ENCODE measurements around the gene ZHX3.

Gene ZHX3

DNA sequence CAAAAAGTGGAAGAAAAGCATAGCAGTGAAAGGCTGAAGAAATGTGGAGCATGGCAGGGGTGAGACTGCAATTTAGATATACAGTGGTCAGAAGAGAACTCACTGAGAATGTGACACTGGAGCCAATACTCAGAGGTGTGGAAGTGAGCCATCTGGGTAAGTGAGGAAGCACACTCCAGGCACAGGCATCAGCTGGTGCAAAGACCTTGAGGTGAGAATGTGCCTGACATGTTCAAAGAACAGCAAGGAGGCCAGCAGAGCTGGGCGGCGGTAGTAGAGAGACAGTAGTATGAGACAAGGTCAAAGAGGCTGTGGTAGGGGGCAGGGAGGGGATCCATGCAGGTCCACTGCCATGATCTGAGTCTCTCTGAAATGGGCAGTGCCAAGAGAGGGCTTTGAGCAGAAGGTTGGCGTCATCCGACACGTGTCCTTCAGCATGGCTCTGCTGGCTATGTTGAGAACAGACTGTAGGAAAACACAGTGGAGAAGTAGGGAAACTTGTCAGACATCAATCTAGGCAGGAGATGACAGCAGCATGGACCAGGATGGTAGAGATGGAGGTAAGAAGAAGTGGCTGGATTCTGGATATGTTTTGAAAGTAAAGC lies 95.8 kb downstream of the ZHX3 start:
- no peak for DNase-seq

DNA sequence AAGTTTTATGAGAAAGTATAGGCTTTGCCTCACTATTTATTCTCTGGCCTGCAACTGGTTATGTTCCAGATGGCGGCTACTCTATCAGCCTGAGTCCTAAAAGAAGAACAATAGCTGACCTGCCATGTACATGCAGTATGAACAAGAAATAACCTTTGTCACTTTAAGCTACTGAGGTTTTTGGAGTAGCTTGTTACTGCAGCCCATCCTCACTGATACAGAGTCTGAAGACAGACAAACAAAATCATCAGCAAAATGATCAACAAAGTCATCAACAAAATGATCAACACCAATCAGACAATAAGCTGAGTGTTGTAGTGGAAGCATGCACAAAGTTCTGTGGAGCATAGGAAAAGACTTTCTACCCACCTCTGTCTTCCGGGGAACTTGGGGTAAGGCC lies 97.7 kb downstream of the ZHX3 start:
- no peak for DNase-seq

DNA sequence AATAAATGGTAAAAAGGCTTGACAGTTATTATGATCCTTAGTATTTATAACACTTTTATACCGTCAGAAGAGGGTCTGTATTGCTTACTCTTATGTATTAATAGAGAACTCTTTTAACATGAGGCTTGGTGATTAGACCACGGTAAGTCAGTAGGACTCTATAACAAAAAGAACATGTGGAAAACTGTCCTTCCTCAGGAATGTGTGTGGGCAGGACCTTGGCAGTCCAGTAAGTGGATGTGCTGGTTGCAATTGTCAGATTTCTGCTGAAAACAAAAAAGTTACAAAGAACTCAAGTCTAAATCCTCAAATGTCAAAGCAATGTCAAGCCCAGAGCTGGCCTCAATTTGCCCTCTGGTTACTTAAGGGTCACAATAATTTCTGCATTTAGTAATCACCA lies 99.1 kb downstream of the ZHX3 start:
- DNase-seq: no peak

DNA sequence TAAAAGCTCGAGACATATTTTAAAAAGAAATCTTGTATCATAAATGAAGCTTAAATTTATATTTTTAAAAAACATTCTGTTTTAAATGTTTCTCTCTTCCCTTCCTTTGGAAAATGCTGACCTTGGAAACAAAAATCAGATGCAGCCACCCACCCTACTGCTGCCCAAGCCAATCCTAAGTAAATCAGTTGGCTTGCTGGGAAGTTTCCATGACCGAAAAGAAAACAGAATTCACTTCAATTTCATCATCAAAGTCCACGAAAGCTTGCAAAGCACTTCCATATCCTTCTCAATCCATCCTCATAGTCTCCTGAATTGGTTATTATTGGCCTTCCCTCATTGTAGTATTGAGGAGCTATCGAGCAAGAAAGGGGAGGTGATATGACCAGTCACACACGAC lies 100.1 kb downstream of the ZHX3 start:
- no peak for DNase-seq

DNA sequence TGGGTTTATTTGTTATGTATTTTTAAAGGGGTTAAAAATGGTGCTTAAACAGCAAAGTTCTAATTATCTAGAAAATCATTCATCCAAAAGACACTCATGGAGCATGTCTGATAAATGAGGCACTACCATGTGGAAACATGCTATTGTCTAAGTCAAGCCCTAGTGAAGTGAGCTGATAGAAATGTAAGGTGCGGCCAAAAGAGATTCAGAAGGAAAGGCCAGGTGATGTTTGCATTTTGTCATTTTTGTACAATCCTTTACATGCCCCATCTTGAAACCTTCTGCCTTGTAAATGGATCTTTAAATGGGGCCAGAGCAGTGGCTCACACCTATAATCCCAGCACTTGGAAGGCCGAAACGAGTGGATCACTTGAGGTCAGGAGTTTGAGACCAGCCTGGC lies 102.9 kb downstream of the ZHX3 start:
- no peak for DNase-seq

DNA sequence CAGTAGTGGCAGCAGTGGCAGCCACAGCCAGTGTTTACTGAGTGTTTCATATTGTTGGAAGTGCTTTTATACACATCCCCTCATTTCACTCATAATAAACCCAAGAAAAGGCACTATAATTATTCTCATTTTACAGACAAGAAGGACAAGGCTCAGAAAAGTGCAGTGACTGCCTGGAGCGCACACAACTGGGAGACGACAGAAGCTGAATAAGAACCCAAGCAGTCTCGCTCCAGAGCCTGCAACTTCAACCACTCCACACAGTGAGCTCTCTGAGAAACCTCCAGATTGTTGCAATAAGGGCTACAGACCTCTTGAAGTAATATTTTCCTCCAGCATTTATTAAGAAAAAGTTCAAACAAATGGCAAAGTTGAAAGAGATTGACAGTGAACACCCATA lies 103.3 kb downstream of the ZHX3 start:
- no peak for DNase-seq

DNA sequence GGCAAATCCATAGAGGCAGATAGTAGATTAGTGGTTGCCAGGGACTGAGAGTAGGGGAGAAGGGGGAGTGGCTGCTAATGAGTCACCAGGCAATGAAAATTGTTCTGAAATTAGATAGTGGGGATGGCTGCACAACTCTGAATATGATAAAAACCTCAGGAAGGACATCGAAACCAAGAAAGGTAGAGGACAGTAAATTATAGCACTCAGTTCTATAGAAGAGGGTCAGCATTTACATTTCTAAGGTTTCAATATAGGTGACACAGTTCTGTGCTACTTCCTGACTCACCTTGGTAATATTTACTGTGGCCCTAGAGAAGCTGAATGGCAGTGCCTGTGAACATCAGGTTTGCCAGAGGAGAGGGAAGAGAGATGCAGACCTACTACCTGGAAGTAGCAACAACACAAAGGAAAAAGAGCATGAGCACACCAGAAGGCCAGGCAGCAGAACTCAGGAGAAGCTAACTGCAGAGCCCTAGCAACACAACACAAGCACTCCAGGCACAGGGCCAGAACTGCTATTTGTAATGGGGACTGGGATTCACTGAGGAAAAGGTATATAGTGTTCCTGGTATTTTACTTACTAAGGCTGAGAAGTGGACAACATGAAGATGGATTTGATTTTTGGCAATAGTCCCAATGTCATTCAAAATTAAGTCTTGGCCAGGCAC lies 104.2 kb downstream of the ZHX3 start:
- DNase-seq: no peak

DNA sequence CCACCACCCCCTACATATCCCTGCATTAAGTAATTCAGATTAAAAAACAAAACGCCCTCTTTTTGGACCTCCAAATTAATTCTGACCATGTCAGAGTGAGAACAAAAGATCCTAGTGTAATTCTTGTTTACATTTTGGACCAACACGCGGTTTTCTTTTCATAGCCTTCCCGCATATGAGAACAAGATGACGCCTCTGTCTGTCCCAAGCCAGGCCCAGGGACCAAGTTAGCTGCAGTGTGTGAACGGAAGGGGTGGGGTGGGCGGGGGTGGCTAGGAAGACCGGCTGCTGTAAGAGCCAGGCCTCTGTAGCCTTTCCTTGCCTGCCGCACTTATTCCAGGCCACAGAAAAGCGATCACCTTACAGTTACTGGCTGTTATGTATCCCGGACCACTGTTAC lies 112.2 kb downstream of the ZHX3 start:
- DNase-seq: no peak

DNA sequence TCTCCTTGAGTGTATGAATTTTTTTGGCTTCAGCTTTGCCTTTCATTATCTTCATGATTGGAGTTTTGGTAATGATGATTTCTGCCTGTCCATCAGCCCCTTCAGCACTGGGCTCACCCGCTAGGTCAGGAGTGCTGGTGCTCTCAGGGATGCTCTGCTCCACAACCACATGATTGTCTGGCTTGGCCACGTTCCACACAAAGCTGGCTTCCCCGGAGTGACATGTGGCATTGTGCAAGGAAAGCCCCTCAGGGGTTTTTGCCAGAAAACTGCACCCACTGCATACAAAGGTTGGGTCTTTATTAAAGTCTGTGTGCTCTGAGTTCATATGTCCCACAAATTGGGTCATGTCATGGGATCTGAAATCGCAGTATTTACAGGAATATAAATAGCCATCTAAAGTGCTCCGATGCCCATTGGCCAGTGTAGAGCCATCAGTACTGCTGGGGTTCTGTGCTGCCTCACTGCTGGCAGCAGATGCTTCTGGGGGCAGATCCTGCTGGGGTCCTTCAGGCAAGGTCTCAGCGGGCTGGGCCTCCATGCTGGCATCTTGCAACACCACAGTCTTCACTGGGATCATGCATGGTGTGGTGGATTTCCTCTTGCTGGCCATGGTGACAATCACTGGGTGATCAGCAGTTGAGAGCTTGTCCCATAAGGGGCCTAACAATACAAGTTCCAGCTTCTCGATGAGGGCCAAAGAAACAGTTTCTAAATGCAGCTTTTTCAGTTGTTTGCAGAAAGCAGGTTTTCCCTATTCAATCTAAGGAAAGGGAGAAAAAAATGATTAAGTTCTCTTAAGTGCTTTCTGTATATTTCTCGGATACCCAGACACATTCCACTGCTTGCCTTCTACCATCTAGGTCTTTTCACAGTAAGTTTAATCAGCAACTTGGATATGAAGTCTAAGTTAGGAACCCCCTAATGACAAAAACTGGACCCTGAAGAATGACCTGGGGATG lies 112.9 kb downstream of the ZHX3 start:
- no peak for DNase-seq

DNA sequence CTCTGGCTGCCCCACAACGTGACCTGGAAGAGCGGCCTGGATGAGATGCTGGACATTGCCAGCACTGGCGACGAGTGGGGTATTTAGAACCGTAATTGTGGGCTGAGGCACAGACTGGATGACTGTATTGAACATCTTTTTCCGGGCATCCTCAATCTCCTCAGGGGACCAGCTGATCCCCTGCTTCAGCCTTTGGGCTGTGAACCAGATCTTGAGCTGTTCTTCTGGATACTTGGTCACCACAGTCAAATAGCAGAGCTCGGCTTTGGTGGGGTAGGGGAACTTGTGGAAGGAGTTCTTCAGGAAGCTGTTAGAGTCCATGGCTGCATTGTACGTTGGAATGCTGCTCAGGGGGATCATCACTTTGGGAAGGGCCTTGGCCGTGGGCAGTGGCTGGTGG lies 113.9 kb downstream of the ZHX3 start:
- no peak for DNase-seq

DNA sequence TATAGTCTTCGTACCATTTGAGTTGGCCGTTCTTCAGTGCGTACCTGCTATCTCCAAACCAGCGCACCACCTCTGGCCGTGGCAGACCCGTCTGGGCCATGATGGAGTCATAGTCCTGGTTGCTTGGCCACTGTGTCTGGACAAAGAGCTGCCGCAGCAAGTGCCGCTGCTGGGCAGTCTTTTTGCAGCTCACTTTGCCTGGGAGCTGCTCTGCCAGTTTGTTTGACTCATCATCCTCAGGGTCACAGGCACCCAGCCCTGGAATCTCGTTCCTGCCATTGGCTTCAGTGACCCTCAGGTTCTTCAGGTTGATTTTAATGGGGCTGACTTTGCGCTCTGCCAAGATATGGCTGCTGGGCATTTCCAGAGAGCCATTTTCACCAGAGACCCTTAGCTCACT lies 115.1 kb downstream of the ZHX3 start:
- DNase-seq: no peak

DNA sequence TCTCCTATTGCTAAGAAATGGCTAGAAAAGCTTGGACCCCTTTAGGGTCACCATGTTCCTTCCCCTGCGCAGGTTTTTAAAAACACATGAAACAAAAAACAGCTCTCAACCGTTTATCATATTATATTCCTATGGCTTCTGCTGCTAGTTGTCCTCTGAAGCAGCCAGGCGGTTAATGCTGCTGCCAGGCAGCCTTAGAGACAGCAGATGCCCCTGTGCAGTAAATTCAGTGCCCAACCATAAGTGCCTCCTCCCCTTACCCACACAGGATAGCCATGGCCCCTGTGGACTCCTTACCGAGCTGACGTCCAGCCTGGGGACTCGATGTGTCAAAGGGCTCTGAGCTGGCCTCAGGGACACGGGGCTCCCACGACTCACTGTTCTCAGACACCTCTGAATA lies 115.8 kb downstream of the ZHX3 start:
- no peak for DNase-seq

DNA sequence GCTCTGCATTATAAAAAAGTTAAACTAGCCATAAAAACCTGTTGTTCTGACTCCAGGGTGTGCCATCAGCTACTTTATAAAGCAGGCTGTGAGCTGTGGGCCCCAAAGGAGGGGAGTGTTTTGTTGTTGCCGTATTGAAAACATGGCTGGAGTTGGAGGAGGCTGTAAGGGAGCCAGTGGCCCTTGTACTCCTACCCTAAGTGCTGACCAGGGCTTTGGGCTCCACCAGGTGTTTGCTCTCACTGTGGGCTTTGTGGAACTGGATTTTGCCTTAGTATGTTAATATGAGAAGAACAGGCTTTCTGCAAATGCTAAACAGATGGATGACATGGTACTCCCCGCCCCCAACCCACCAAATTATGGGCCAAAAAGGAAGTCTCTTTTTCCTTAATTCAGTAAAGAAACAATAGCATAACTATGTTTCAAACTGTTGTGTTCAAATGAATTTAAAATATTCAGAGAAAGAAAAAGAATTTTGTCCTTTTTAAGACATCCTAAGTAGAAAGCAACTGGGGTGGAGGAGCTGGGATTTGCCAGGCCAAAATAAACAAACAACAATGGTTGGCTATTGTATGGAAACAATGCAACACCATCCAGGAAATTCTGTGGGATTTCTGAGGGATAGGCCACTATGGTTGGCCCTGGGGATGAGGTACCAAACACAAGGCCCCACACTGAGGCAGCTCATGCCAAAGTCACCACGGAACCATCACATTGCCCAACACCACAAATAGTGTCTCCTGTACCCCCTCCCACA lies 116.9 kb downstream of the ZHX3 start:
- no peak for DNase-seq

DNA sequence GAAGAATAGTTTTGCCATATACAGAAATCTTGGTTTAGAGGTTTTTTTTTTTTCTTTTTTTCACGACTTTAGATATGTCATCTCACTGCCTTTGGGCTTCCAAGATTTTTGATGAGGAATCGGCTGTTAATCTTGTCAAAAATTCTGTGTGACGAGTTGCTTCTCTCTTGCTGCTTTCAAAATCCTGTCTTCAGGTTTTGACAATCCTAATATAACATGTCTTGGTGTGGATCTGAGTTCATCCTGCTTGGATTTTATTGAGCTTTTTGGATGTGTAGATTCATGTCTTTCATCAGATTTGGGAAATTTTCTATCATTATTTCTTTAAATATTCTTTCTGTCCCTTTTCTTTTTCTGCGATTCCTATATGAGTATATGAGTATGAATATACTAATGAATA lies 119.1 kb downstream of the ZHX3 start:
- no peak for DNase-seq

DNA sequence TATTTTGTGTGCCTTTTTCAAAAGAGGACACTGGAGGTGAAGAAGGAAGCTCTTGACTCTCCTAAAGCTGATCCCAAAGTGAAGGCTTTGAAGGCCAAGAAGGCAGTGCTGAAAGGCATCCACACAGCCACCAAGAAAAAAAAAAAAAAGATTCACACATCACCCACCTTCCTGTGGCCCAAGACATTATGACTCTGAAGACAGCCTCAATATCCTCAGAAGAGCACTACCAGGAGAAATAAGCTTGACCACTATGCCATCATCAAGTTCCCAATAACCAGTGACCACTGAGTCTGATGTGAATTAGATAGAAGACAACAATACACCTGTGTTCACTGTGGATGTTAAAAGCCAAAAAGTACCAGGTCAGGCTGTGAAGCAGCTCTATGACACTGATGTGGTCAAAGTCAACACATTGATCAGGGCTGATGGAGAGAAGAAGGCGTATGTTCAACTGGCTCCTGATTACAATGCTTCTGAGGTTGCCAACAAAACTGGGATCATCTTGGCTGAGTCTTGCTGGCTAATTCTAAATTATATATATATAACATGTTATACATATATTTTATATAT lies 120.8 kb downstream of the ZHX3 start:
- DNase-seq: no peak

DNA sequence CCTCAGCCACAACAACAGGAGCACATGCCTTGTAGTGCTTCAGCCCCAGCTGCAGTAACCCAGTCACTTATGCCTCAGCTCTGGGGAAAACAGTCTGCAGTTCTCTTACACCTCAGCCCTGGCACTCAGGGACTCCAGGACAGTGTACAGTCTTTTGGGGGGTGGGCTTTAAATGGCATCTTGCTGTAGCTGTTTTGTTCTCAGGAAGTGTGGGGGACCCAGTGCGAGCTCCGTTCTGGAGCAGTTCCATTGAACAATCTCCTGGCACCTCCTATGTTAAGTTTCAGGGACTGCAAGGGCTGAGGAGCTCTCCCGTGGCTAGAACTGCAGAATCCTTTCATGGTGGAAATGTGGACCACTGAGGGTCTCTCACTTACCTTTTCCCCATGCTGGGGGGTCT lies 125.0 kb downstream of the ZHX3 start:
- no peak for DNase-seq

DNA sequence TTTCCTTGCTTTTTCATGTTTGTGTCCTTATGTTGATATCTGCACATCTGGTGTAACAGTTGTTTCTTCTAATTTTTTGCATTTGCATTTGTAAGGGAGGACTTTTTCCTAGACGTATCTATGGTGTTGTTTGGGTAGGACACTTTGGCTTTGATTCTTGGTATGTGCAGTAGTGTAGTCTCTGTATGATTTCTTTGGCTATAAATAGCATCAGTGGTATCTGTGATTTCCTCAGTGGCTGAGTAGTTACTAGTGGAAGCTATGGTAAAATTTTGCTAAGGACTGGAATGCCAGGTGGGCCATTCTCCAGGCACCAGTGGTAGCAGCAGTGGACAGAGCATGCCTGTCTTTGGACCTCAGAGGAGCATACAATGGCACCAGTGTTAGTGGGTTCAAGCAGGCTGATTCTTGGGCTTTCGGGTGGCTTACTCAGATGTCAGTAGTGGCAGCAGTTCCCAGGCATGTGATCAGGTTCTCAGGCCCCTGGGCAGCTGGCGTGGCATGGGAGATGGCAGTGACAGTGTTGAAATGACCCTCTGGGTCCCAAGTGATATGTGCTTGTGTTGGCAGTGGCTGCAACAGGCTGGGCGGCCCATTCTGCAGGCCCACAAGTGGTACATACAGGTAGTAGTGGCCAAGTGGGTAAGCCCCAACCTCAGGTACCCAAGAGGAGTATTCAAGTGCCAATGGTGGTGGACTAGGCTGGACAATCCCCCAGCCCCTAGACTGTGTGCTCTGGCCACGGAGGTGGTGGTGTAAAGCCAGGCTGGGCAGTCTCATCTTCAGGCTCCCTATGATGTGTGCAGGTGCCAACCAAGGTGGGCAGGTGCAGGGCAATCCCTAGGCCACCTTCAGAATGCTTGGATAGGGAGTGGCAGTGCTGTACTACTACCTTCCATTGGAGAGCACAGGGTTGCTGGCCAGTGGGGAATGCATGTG lies 125.7 kb downstream of the ZHX3 start:
- no peak for DNase-seq

DNA sequence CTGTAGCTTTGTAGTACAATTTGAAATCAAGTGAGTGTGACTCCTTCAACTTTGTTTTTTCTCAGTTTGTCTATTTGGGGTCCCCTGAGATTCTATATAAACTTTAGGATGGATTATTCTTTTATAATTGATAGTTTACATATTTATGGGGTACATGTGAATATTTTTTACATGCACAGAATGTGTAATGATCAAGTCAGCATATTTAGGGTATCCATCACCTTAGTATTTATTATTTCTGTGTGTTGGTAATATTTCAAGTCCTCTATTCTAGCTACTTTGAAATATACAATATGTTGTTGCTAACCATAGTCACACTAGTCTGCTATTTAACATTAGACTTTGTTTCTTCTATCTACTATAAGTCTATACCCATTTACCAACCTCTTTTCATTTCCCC lies 129.9 kb downstream of the ZHX3 start:
- DNase-seq: no peak

DNA sequence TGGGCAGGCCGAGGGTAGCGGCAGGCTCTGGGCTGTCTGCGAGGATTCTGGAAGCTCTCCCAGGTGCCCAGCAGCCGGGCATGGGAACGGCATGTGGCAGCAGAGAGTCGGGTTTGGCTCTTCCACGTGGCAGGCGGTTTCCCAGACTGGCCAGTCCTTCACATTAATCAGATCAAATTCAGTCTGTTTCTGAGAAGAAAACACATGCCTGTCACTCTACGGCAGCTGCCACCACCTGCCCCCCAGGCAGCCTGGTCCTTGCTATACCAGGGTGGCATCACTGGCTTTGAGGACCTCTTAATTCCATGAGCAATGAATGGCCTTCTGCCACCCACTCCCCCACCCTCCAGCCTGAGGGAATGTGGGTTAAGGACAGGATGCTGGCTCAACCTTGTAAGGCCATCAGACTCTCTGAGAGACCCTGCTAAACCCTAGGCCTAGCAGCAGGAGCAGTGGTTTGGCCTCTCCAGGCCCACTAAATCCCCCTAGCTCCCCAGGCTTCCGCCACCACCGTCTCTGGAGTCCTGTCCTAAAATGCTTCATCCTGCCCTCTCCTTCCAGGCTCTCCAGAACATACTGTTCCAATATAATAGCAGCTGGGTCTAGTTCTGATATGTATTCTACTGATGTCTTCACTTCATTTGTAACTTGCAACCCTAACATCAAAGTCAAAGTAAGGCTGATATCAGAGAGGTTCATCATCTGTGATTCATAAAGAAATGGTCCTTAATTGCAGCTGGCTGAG lies 132.3 kb downstream of the ZHX3 start:
- DNase-seq: no peak

DNA sequence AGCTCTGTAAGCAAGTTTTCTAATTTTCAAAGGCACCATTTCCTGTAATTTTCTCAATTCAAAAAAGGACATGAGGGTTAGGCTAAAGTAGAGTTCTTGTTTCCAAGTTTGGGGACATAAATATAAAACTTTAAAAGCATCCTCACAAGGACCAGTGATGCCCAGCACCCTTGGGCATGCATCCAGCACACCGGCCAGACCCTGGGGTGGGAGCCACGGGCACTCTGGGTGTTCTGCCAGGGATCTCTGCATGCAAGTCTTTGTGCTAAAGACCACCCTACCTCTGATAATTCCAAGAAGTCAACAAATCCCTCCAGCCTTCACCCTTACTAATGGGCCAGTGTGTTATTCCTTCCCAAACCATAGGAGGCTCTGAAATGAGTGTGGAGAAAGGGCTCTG lies 133.7 kb downstream of the ZHX3 start:
- no peak for DNase-seq

DNA sequence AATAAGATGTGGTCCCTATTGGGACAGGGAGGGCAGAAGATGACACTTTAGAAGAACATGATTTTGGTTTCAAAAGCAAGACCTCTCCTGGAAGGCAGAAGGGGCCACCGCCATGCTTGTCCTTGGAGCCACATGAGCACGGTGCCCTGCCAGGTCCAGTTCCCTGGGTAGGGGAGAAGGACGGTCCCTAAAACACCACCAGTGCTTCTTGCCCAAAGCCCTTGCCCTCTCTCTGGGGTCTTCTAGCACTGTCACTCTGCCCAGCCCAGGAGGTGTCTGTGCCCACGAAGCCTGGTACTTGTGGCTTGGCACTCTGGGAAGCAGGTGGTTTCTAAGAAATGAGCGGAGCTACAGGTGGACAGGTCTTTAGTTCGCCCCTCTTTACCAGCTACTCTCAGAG lies 134.1 kb downstream of the ZHX3 start:
- no peak for DNase-seq

All from kidney glomerular epithelial cell (primary cell).